ENCODE measurements around the gene PTPRK. TPM values are rescaled to one million over a fixed set of nuclear protein-coding genes. Genes with fewer than 3 reads are reported as not detected.

The PTPRK gene
- 10 to 100 TPM; 10.3 to 36.0 (median 20.5) TPM for total RNA-seq

GRCh38 chr6:128520436-128521281 is at the start of gene PTPRK:
Gene PTPRK (minus strand): TSS chr6:128520599. CDS start chr6:128520358, 241 bp downstream.
- Histone ChIP-seq H3K9me3 (no peaks in the 10 kb centered on the region), H3K27me3 (peaks cover 0 to 30% (median 0%) of the 10 kb centered on the region in 4 donors), H3K27ac (peak within 1 kb of the TSS; percentile 91 to 98 (median 94)), H3K4me3 (peak within 1 kb of the TSS; percentile 49 to 98 (median 76)), H3K4me1 (peaks cover 4 to 45% (median 12%) of the 10 kb centered on the region in 3 donors), H3K36me3 (no peaks in the 10 kb centered on the region)
- 1 to 2% methylated on average over 7 to 11 of the region's 85 CpGs for WGBS, 2 donors
- intact Hi-C loops (cut with DNase I): no loop called here
- no peak for DNase-seq
- TF ChIP-seq CTCF (IDR thresholded peaks at IDR 0.05): peak in 4 of 6 experiments; percentile 70 to 89 (median 80)
- TF ChIP-seq POLR2A (IDR thresholded peaks at IDR 0.05): peak in 3 of 4 donors; percentile 78 to 95 (median 94)

- no peak for DNase-seq
- WGBS, 2 donors: 72 to 73% methylated on average over 1 of the region's 1 CpG
- H3K9me3 ChIP-seq: no peaks in the 10 kb centered on the region
- TF ChIP-seq CTCF (IDR thresholded peaks at IDR 0.05) (no peak), POLR2A (IDR thresholded peaks at IDR 0.05) (no peak)
- H3K4me3 ChIP-seq: no peak overlapping the region
- no peak overlapping the region for H3K27ac ChIP-seq
- H3K27me3 ChIP-seq: no peaks in the 10 kb centered on the region
- peaks cover 0 to 23% (median 6%) of the 10 kb centered on the region in 3 donors for H3K4me1 ChIP-seq
- intact Hi-C loops (cut with DNase I): no loop called here
- H3K36me3 ChIP-seq: no peaks in the 10 kb centered on the region
These were observed 46.6 kb upstream of the PTPRK start for GRCh38 chr6:128567029-128567428.

DNA sequence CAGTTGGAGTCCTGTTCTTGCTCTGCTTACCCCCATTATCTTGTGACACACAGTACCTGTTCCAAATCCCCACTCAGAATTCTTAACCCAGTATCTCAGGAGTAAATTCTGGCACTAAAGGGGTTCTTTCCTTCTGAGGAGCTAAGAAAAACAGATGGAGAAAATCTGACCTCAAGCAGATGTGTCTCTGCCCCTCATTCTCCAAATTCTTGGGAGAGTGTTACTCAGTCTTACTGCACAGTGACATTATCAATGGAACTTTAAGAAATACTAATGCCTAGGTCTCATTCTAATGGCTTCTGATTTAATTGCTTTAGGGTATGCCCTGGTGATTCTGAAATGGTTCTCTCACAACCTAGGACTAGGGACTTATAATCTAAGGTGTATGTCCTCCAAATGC is 40.6 kb upstream of the PTPRK start:
- TF ChIP-seq POLR2A (IDR thresholded peaks at IDR 0.05) (no peak), CTCF (IDR thresholded peaks at IDR 0.05) (no peak)
- no peak for DNase-seq
- H3K36me3 ChIP-seq: no peaks in the 10 kb centered on the region
- H3K9me3 ChIP-seq: no peaks in the 10 kb centered on the region
- intact Hi-C loops (cut with DNase I): no loop called here
- no peaks in the 10 kb centered on the region for H3K4me1 ChIP-seq
- H3K27me3 ChIP-seq: no peaks in the 10 kb centered on the region
- H3K4me3 ChIP-seq: no peak overlapping the region
- no peak overlapping the region for H3K27ac ChIP-seq

GRCh38 chr6:128558924-128559323 is 38.5 kb upstream of the PTPRK start:
- no peak overlapping the region for H3K27ac ChIP-seq
- no peaks in the 10 kb centered on the region for H3K9me3 ChIP-seq
- DNase-seq: no peak
- no peaks in the 10 kb centered on the region for H3K27me3 ChIP-seq
- WGBS, 2 donors: 71 to 78% methylated on average over 2 of the region's 2 CpGs
- no peaks in the 10 kb centered on the region for H3K36me3 ChIP-seq
- H3K4me3 ChIP-seq: no peak overlapping the region
- H3K4me1 ChIP-seq: no peaks in the 10 kb centered on the region
- no peak for TF ChIP-seq POLR2A (IDR thresholded peaks at IDR 0.05)
- TF ChIP-seq CTCF (IDR thresholded peaks at IDR 0.05): no peak
- intact Hi-C loops (cut with DNase I): no loop called here

GRCh38 chr6:128558021-128558420 is 37.6 kb upstream of the PTPRK start:
- Histone ChIP-seq H3K4me3 (no peak overlapping the region), H3K9me3 (no peaks in the 10 kb centered on the region), H3K27me3 (no peaks in the 10 kb centered on the region), H3K36me3 (no peaks in the 10 kb centered on the region), H3K4me1 (no peaks in the 10 kb centered on the region), H3K27ac (no peak overlapping the region)
- DNase-seq: no peak
- TF ChIP-seq CTCF (IDR thresholded peaks at IDR 0.05) (no peak), POLR2A (IDR thresholded peaks at IDR 0.05) (no peak)
- WGBS, 2 donors: 51 to 73% methylated on average over 2 of the region's 2 CpGs
- intact Hi-C loops (cut with DNase I): no loop called here
